Stimulated activated CD8-positive, alpha-beta memory T cell treated with anti-CD3 and anti-CD28 coated beads, Interleukin-4, amount 100 ng/mL, for 1 hour (primary cell): ENCODE measurements around the gene RABGGTA.

Experiments
- DNase-seq, 2 donors: peaks; one replicate each; pipeline ENCODE4 v3.0.0-alpha.2; 2020; ENCODE audit warnings: low read depth in 2 of 2, low spot score in 1 of 2

Gene RABGGTA

DNA sequence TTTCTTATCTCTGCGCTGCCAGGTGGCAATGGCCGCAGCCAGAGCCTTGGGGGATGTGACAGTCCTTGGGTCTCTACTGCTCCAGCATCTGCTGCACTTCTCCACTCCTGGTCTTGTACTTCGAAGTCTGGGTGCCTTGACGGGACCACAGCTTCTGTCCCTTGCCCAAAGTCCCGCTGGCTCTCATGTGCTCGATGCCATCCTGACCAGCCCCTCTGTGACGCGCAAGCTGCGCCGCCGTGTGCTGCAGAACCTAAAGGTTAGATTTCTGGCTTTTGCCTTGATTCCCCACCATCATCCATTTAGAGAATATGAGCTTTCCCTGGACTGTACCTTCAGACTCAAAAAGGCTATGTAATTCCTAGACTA is 32.6 kb upstream of the RABGGTA start:
- DNase-seq: no peak

DNA sequence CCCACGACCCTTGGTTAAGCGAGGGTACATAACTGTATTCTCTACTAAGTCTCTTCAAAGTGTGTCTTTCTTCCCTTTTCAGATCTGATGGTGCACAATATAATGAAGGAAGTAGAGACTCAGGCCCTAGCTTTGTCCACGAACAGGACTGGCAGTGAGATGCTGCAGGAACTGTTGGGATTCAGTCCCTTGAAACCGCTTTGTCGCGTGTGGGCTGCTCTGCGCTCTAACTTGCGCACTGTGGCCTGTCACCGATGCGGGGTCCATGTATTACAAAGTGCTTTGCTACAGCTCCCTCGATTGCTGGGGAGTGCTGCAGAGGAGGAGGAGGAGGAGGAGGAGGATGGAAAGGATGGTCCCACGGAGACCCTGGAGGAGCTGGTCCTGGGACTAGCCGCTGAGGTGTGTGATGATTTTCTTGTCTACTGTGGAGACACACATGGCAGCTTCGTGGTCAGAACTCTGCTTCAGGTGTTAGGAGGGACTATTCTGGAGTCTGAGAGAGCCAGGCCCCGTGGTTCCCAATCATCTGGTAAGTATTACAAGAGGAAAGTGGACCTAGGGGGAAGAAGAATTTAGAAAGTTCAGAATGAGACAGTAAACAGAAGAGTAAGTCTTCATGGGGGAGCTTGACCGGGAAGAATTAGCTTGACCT is 29.1 kb upstream of the RABGGTA start:
- no peak for DNase-seq

DNA sequence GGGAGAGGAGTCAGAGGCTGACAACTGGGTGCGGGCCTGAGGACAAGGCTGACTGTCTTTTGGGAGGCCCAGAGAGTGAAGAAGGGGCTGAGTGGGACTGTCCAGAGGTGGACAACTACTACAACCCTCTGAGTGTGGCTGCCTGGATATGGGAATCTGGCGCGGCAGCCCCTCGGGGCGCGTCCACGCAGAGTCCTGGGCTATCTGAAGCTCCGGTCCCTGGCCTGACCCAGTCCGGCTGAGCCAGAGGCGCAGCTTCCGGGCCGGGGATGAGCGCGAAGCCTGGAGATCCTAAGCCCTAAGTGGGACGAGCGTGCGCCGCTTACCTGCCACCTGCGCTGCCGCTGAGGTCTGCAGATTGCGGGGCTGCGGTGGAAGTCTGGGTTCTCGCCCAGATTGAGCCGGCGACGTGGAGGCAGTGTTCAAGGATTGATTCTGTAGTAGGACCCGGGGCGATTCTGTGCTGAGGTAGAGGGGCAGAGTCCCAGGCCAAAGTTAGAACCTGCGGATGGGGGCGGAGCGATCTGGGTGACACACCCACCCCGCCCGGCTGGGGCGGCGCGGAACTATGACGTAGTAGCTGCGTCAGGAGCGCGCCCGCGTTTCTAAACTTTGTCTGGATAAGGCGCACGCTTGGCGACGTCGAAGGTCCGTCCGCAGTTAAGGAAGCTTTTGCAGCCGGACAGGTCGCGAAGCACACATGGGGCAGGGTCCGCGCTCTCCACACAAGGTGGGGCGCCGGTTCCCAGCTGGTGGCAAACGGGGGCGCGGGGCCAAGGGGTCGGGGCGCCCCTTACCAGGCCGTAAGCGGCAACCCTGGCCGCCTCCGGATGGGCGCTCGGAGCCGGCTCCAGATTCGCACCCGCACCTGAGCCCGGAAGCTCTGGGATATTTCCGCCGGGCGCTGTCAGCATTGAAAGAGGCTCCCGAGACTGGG is 28.1 kb upstream of the RABGGTA start, which contains the start of the genes DHRS1 and NOP9:
Gene DHRS1 (minus strand): TSS at position 526 of the 937 bp plus-strand sequence. CDS start 674 bp downstream, outside the sequence.
Gene NOP9 (plus strand): TSS at position 596 of the 937 bp plus-strand sequence. CDS start 105 bp downstream, at position 701.
- peak; percentile 90 to 93 for DNase-seq

DNA sequence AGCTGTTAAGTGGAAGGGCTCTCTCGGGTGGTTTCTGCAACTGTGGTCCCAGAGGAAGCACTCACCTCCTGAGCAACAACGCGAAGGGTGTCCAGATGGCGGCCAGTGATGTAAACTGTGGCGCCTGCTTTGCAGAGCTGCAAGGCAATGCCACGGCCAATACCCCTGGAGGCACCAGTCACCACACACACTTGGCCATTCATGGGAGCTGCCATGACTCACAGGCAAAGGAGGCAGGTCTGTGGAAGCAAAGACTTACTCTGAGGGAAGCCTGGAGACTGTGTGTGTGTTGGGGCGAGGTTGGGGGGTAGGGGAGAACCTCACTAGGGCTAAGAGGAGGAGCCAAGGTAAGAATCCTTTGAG is 27.5 kb upstream of the RABGGTA start:
- DNase-seq: no peak

DNA sequence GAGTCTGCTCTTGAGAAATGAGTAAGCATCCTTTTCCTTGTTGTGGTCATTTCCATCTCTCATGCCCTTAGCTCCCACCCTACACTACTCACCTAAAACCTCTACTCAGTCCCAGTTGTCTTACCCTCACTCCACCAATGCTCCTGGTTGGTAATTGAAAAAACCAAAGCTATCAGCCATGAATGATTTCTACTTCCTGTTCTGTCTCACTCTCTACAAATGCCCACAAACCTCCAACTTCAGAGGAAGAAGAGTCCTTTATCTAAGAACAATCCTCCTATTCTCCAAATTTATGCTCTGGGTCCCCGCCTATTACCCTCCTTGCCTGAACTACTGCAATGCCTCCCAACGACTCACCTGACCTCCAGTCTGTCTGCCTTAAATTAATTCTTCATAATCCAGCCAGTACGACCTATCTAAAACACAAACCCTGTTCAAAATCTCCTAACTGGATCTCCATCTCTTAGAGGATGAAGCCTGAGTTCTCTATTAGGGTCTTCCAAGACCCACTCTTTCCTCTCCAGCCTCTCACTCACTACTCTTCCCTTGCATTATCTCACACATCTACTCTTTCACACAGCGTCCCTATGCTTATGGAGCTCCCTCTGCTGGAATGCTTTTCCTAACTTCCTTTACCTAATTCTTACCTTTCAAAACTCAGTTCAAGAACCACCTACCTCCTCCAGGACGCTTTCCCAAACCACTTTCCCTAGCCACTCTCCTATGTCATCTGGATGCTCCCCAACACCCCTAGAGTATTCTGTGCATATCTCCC is 26.0 kb upstream of the RABGGTA start:
- no peak for DNase-seq

DNA sequence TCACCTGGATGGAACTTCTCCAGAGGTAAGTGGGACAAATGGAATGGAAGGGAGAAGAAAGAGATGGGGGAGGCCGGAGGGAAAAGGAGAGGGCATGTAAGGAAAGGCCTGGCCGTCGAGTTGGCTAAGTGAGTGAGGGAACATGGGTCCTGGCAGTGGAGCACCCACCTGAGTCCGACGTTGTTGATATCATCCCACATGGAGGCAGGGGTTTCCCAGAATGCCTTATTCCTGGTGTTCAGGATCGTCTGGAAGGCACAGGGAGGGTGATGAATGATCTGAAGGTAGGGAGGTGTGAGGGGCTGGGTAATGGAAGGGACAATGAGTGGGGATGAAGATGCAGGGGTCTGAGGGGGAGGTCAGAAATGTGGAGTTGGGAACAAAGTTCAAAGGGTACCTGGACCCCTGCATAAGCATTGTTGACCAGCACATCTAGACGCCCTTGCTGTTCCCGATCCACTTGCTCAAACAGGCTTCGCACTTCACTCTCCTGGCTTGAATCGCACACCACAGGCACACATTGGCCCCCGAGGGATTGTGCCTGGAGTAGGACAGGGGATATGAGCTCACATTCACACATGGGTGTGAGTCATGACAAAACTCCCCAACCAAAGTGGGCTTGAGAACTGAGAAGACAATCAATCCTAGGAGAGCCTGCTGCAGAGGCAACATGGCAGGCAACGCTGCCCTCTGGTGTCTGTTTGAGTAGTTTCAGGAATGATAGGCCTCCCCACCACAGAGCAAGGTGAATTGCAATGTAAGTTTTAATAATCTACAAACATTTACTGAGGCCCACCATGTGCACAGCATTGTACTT is 25.2 kb upstream of the RABGGTA start:
- DNase-seq: peak; percentile 23 to 44

DNA sequence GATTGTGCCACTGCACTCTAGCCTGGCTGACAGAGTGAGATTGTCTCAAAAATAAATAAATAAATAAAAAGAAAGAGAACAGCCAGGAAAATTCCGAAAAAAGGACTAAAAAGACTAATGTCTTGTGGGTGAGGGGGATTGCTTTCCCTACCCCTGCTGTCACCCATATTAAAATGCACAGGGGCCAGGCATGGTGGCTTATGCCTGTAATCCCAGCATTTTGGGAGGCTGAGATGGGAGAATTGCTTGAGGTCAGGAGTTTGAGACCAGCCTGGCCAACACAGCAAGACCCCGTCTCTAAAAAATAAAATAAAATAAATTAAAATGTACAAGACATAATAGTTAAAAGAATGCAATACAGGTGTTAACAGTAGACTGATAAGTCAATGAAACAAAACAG is 22.1 kb upstream of the RABGGTA start:
- DNase-seq: no peak

DNA sequence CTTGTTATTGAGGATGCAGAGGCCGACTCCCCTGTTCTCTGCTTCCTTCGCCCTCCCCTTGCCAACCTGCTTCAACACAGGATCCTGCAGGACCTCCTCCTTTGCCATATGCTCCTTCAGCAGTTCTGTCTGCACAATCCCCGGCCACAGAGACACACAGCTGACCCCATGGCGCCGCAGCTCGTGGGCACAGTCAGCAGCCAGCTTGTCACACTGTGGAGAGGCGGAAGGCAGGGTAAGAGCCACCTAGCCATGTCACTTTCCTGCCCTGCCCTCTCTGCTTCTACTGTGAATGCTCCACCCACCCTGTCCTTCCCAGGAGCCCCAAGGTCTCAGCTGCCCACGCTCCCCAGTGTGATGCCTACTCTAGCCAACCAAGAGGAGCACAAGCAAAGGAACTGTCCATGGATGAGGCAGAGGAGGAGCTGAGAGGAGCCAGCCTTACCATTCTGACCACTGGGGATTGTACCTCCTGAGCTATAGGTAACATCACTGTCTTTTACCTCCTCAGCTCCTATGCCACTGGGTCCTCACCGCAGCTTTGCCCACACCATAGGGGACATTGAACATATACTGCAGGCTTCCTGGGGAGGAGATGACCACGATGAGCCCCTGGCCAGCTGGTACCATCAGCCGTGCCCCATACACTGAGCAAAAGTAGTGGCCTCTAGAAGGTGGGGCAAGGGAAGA is 20.9 kb upstream of the RABGGTA start:
- DNase-seq: no peak

DNA sequence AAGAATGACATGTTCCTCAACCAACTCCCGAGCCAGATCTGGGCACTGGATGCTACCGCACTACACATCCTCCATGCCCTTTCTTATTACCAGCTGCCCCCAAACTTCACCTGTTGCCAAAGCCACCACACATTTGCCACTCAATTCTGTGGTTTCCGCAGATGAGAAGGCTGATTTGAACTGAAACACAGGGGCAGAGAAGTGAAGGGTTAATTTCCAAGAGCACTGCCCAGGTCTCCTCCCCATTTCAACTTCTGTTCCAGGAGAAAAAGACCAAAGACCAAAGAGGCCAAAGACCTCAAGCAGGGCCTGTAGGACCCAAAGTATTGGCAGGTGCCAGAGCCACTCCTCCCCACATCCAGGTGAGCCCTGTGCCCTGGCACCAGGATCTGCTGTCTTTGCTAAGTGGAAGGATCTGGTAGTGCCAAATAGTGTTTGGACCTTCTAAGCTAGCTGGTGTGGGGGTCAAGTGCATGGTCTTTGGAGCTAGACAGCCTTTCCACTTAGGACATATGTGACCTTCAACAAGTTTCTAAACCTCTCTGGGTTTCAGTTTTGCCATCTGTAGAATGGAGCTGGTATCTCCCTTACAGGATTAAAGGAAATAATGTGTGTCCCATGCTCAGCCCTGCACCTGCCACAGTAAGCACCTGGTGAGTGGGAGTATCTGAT is 20.2 kb upstream of the RABGGTA start:
- no peak for DNase-seq

DNA sequence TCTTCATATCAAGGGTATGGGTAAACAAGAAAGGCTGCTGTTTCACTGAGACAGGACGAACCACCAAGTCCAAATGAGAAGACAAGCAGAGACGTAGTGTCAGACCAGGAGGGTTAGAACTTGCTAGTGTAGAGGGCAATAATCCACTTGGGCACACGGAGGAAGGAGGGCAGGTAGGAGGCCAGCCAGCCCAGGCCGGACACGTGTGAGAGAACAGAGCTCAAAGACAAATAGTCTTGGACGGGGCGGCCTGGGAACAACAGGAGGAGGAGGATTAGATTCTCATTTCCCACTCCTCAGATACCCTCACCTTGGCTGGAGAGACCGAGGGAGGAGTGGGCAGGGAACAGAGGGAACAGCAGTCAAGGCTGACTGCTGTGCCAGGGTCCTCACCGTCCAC is 19.3 kb upstream of the RABGGTA start:
- DNase-seq: no peak

DNA sequence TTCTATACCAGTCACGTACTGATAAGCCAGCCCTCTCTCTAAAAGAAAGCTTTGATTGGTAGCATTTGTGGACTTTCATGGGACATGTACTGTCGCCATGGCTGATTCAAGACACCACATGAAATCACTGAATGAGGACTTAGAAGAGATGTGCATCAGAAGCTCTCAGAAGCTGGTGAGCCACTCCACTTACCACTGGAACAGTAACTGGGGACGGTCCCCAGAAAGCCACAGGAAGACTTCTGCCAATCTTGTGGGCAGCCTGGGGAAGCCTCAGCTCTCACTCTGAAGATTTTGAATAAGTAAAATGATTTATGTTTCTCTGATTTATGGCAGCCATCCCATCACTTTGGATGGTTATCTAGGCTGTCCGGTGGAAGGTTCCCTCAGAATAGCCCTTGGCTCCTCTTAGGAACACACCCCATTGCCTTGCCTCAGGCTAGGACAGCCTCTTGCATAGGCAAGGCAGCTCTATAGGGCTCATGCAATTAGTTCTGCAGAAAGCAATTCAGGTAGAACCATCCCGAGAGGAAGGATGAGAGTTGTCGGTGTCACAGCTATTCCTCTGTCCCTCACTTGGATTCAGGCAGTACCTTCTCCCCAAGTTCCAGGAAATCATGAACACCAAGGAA is 18.4 kb upstream of the RABGGTA start:
- DNase-seq: no peak

DNA sequence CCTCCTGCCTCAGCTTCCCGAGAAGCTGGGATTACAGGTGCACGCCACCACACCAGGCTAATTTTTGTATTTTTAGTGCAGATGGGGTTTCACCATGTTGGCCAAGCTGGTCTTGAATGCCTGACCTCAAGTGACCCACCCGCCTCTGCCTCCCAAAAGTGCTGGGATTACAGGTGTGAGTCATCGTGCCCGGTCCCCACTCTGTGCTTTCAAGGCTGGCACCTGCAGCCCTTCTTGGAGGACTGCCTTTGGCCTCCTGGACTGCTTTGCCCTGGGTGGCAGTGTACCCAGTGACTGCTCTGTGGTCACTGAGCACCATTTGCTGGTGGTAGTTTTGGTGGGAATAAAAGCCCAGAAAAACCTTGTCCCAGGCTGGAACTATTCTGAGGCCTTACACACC is 15.6 kb upstream of the RABGGTA start:
- DNase-seq: no peak

DNA sequence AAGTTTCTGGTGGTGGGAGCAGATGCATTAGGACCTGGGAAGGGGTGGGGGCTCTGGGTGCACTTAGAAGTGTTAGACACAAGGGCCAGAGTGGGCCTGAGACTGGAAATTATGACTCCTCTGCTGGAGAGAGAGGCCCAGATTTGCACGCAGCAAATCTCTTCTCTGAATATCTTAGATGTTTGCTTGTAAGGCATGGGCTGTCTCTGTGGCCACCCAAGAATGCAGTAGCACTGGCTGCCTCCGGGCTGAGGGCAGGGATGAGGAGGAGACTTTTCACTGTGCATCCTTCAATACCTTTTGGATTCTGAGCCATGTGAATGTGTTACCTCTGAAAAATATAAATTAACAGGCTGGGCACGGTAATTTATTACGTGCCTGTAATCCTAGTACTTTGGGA is 14.0 kb upstream of the RABGGTA start:
- DNase-seq: no peak

DNA sequence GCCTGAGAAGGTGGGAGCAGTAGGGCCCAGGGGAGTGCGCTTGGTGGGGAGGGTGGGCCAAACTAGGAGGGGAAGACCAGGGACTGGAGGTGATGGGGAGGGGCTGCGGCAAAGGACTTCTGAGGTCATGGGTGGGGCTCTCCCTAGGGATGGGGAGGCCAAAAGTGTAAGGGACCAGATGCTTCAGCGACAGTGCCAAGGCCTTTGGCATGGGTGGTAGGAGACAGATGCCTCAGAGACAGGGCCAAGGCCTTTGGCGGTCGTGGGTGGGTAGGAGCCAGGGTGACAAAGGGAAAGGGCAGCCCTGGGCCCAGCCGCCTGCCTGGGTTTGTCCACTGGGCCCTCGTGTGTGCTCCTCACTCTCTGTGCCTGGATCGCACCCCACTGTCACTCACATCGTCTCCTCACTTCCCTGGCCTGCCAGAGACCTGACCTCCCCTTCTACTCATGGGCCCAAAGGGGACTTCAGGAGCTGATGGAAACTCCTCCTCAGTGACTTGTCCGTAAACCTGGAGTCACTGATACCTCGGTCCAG is 13.2 kb upstream of the RABGGTA start:
- no peak for DNase-seq

DNA sequence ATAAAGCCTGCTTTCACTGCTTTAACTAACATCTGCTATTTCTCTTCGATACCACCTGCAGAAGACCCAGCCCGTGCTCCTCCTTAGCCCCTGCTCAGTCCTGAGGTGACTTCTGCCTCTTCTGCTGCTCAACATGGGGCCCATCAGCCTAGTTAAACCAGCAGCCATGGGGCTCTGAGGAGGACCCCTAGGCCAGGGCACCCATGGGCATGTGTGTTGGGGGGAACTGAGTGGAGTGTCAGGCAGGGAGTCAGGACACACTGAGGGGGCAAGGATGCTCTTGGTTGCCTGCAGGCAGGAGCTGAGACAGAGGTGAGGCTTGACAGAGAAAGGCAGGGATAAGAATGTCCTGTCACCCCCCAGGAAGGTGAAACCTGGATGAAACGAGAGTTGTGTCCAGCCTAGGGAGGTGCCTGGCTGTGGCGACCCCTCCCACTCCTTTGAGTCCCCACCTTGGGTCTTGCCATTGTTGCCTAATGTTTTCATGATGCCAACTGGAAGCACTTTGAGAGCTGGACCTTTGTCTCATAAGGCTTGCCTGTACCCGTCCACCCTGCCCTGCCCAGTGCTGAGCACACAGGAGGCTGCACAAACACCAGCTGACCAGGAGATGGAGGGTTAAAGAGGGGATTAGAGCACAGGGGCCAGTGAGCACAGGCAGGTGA is 12.5 kb upstream of the RABGGTA start:
- no peak for DNase-seq

DNA sequence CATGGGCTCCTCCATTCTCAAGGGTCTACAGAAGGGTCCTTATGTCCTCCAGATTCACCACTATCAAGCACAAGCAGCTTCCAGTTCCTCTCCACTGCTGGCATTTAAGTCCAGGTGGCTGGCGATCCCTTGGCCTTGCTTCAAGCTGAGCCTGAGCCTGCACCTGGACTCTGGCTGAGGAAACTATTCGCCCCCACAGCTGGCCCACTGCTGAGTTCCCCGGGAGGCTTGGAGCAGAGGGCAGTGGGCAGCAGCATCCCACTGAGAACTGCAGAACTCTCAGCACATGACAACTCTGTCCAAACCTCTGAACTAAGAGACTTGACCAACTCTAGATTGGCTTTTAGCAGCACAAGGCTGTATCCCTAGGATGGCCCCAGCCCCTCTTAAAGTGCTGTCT is 11.3 kb upstream of the RABGGTA start:
- DNase-seq: no peak

DNA sequence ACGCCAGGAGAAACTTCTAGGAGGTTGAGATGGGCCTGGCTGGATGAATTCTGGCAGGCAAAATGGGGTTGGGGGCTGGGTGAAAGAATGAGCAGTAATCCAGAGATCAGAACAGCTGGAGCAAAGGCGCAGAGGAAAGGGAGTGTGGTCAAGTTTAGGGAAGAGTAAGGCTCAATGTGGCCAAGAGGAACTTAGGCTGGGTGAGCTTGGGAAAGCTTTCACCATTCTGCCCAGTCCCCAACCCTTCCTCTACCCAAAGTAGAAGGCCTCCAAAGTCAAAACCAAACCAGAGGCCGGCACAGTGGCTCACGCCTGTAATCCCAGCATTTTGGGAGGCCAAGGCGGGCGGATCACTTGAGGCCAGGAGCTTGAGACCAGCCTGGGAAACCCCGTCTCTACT is 10.2 kb upstream of the RABGGTA start:
- no peak for DNase-seq

DNA sequence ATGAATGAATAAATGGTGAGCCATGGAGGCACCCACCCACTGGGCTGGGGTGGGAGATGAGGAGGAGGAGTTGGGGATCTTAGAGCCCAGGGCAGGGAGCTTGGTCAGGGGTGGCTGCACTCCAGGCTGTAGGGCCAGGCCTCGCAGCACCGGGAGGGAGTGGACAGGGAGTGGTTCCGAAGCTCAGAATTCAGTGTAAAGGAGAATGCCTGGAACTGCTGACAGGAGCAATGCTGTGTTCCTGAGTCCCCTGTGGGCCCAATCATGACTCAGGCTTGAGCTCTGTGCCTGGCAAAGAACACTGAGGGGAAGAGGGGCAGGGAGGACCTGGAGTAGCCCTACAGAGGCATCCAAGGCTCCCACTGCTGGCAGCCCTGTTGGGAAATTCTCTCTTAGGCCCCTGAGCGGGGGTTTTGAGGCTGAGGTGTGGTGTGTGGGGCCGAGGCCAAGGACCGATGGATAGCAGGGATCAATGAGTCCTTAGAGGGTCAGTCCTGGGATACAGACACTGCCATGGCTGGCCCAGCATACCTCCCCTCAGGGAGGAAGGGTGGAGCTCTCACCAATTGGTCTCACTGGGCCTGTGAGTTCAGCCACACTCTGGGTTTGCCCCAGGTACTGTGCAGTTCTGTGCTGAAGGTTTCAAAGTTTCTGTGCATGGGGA is 9.5 kb upstream of the RABGGTA start:
- DNase-seq: no peak
